ENCODE data around the gene TMC4.
"Not testable (repeated sequence)": the region's sequence is repeated elsewhere in the genome, so short reads cannot be mapped to it uniquely, and the experiment has no call there.

Gene TMC4

GRCh38 chr19:54207983-54208783, 35.2 kb upstream of the TMC4 start:
- peak; percentile 92 to 95 for DNase-seq
- TF ChIP-seq POLR2A (IDR thresholded peaks at IDR 0.05; ENCODE audit: low read length) = peak; percentile 78
- no peak for TF ChIP-seq GATA1 (IDR thresholded peaks at IDR 0.05; ENCODE audit: low read depth, low read length)

- no peak for DNase-seq
- TF ChIP-seq GATA1 (IDR thresholded peaks at IDR 0.05; ENCODE audit: low read depth, low read length) (no peak), POLR2A (IDR thresholded peaks at IDR 0.05; ENCODE audit: low read length) (no peak)
Observed at GRCh38 chr19:54207676-54207982, 34.7 kb upstream of the TMC4 start.

GRCh38 chr19:54207193-54207592, 34.2 kb upstream of the TMC4 start:
- not testable (repeated sequence) for DNase-seq

GRCh38 chr19:54206831-54207177, 33.8 kb upstream of the TMC4 start:
- TF ChIP-seq GATA1 (IDR thresholded peaks at IDR 0.05; ENCODE audit: low read depth, low read length) = no peak
- no peak for TF ChIP-seq POLR2A (IDR thresholded peaks at IDR 0.05; ENCODE audit: low read length)
- DNase-seq = no peak

GRCh38 chr19:54206030-54206830, 33.3 kb upstream of the TMC4 start:
- no peak for TF ChIP-seq GATA1 (IDR thresholded peaks at IDR 0.05; ENCODE audit: low read depth, low read length)
- no peak for TF ChIP-seq POLR2A (IDR thresholded peaks at IDR 0.05; ENCODE audit: low read length)
- no peak for DNase-seq

- no peak for DNase-seq
- TF ChIP-seq POLR2A (IDR thresholded peaks at IDR 0.05; ENCODE audit: low read length) = no peak
- no peak for TF ChIP-seq GATA1 (IDR thresholded peaks at IDR 0.05; ENCODE audit: low read depth, low read length)
Observed at GRCh38 chr19:54204767-54205468, 32.0 kb upstream of the TMC4 start.

GRCh38 chr19:54203151-54203611, 30.2 kb upstream of the TMC4 start:
- DNase-seq = no peak
- no peak for TF ChIP-seq POLR2A (IDR thresholded peaks at IDR 0.05; ENCODE audit: low read length)
- no peak for TF ChIP-seq GATA1 (IDR thresholded peaks at IDR 0.05; ENCODE audit: low read depth, low read length)

- DNase-seq = no peak
- TF ChIP-seq GATA1 (IDR thresholded peaks at IDR 0.05; ENCODE audit: low read depth, low read length) = no peak
- no peak for TF ChIP-seq POLR2A (IDR thresholded peaks at IDR 0.05; ENCODE audit: low read length)
Observed at GRCh38 chr19:54201980-54202379, 29.0 kb upstream of the TMC4 start.

- no peak for TF ChIP-seq POLR2A (IDR thresholded peaks at IDR 0.05; ENCODE audit: low read length)
- TF ChIP-seq GATA1 (IDR thresholded peaks at IDR 0.05; ENCODE audit: low read depth, low read length) = no peak
- DNase-seq = peak in 1 of 2 experiments; percentile 72
Observed at GRCh38 chr19:54201172-54201701, 28.3 kb upstream of the TMC4 start.

GRCh38 chr19:54199401-54199800, 26.4 kb upstream of the TMC4 start:
- no peak for DNase-seq
- TF ChIP-seq POLR2A (IDR thresholded peaks at IDR 0.05; ENCODE audit: low read length) = no peak
- TF ChIP-seq GATA1 (IDR thresholded peaks at IDR 0.05; ENCODE audit: low read depth, low read length) = no peak

GRCh38 chr19:54197121-54197520, 24.2 kb upstream of the TMC4 start:
- no peak for TF ChIP-seq GATA1 (IDR thresholded peaks at IDR 0.05; ENCODE audit: low read depth, low read length)
- TF ChIP-seq POLR2A (IDR thresholded peaks at IDR 0.05; ENCODE audit: low read length) = no peak

GRCh38 chr19:54196536-54196935, 23.6 kb upstream of the TMC4 start:
- DNase-seq = no peak
- TF ChIP-seq GATA1 (IDR thresholded peaks at IDR 0.05; ENCODE audit: low read depth, low read length) (no peak), POLR2A (IDR thresholded peaks at IDR 0.05; ENCODE audit: low read length) (no peak)

More at GRCh38 chr19:54197121-54197520, 24.2 kb upstream of the TMC4 start:
- no peak for DNase-seq

- not testable (repeated sequence) for DNase-seq
Observed at GRCh38 chr19:54194463-54194862, 21.5 kb upstream of the TMC4 start.

GRCh38 chr19:54193011-54193410, 20.1 kb upstream of the TMC4 start:
- no peak for DNase-seq
- no peak for TF ChIP-seq GATA1 (IDR thresholded peaks at IDR 0.05; ENCODE audit: low read depth, low read length)
- TF ChIP-seq POLR2A (IDR thresholded peaks at IDR 0.05; ENCODE audit: low read length) = no peak

All from erythroblast (primary cell).